ENCODE measurements around the gene SBNO1.

The SBNO1 gene

GRCh38 chr12:123267335-123267920 is 97.2 kb downstream of the SBNO1 start:
- TF ChIP-seq CTCF (IDR thresholded peaks at IDR 0.05; ENCODE audit: low read depth, low read length), result no peak

GRCh38 chr12:123266679-123267277 is 97.9 kb downstream of the SBNO1 start:
- DNase-seq (ENCODE audit: extremely low read depth, low read depth), result no peak
- TF ChIP-seq CTCF (IDR thresholded peaks at IDR 0.05; ENCODE audit: low read depth, low read length), result no peak

More at GRCh38 chr12:123267335-123267920, 97.2 kb downstream of the SBNO1 start:
- no peak for DNase-seq (ENCODE audit: extremely low read depth, low read depth)

- no peak for TF ChIP-seq CTCF (IDR thresholded peaks at IDR 0.05; ENCODE audit: low read depth, low read length)
- no peak for DNase-seq (ENCODE audit: extremely low read depth, low read depth)
These were observed 98.6 kb downstream of the SBNO1 start for GRCh38 chr12:123265851-123266678.

GRCh38 chr12:123264642-123265041 is 100.0 kb downstream of the SBNO1 start:
- TF ChIP-seq CTCF (IDR thresholded peaks at IDR 0.05; ENCODE audit: low read depth, low read length), result no peak
- DNase-seq (ENCODE audit: extremely low read depth, low read depth), result no peak

- no peak for DNase-seq (ENCODE audit: extremely low read depth, low read depth)
- no peak for TF ChIP-seq CTCF (IDR thresholded peaks at IDR 0.05; ENCODE audit: low read depth, low read length)
These were observed 101.3 kb downstream of the SBNO1 start for GRCh38 chr12:123263196-123263817.

GRCh38 chr12:123261196-123261595 is 103.5 kb downstream of the SBNO1 start:
- no peak for TF ChIP-seq CTCF (IDR thresholded peaks at IDR 0.05; ENCODE audit: low read depth, low read length)
- DNase-seq (ENCODE audit: extremely low read depth, low read depth), result no peak
